HUDEP-2 (cell line): ENCODE measurements around the gene AMELY.
"Not testable (repeated sequence)": the region's sequence is repeated elsewhere in the genome, so short reads cannot be mapped to it uniquely, and the experiment has no call there.

Experiments
- DNase-seq, 76 experiments: peaks; one replicate each; lab custom pipeline; 2025; ENCODE audit not compliant: unreplicated experiment in 76 of 76; lab: John Stamatoyannopoulos, UW

Gene AMELY, protein sequence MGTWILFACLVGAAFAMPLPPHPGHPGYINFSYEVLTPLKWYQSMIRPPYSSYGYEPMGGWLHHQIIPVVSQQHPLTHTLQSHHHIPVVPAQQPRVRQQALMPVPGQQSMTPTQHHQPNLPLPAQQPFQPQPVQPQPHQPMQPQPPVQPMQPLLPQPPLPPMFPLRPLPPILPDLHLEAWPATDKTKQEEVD

DNA sequence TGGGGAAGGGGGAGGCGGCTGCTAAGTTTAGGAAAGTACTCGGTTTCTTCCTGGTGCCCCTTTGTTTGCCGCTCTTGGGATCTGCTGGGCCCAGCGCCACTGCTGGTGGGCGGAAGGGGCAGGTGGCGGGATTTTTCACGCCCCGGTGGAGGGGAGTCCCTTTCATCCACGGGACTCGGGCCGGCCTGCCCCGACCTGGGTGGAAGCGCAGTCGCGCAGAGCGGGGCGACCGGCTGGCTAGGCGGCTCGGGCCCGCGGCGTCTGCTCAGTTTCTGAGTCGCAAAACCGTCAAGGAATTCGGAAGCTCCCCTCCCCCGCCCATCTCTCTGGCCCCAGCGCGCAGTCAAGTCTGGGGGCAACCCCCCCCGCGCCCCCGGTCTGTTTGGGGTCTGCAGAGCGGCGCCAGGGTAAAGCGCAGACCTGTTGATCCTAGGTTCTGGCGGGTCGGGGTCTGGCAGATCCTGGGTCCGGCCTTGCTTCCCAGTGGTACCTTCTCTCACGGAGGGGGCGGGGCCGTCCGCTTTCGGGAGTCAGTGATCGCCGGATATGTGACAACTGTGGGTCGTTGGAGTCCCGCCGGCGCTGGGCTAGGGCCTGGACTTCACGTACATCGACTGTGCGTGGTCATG, at the start of gene AMELY:
TSS of gene AMELY (minus strand) at position 500 of the 629 bp plus-strand sequence. CDS start 39,144 bp downstream, outside the sequence.
- peak in 1 of 76 experiments; percentile 0 for DNase-seq

DNA sequence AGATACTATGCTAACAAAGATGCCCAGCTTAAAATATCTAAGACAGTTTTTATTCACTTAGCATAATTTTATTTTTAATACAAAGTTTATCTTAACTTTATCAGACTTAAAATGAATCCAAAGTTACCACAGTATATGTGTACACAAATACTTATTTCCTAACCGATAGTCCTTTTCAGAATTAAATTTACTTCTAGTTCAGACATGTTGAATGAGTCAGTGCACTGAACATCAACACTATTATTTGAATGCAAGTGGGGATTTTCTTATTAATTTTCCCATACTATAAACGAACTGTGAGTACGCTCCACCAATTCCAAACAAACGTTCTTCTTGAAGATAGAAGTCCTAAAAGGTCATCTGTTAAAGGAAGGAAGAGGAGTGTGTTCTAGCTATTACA, 38.4 kb upstream of the AMELY start:
- no peak for DNase-seq

DNA sequence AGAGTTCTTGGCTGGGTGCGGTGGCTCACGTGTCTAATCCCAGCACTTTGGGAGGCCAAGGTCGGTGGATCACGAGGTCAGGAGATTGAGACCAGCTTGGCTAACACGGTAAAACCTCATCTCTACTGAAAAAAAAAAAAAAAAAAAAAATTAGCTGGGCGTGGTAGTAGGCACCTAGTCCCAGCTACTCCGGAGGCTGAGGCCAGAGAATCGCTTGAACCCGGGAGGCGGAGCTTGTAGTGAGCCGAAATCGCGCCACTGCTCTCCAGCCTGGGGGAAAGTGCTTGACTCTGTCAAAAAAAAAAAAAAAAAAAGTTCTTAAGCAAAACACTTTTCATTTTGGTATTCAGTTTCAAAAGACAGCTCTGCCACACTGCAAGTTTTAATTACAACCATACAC, 36.8 kb upstream of the AMELY start:
- no peak for DNase-seq

DNA sequence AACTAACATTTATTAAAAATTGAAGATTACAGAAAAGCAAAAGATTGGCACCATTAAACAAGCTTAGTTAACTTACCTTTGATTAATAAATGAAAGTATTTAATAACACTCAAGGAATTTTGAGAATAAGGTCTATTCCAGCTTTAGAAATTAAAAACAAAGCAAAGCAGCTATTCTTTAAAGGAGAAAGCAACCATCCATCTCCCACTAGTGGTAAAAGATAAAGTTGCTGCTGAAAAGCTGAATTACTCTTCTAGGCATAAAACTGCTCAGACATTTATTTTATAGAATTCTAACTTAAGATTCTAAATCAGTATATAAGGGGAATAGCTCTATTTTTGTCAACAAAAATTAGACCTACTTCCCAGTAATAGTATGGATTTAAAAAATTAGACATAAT, 36.1 kb upstream of the AMELY start:
- no peak for DNase-seq

DNA sequence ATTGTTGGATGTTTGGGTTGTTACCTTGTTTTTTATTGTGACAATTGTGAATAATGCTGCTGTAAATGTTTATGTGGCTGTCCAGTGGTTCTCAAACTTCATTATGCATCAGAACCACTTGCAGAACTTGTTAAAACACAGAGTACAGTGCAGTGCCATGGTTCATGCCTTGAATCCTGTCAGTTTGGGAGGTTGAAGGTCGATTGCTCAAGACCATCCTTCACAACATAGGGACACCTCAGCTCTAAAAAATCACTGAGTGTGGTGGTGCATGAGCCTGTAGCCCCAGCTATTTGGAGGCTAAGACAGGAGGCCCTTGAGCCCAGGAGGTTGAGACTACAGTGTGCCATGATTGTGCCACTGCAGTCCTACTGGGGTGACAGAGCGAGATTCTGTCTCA, 23.9 kb upstream of the AMELY start:
- DNase-seq: no peak

DNA sequence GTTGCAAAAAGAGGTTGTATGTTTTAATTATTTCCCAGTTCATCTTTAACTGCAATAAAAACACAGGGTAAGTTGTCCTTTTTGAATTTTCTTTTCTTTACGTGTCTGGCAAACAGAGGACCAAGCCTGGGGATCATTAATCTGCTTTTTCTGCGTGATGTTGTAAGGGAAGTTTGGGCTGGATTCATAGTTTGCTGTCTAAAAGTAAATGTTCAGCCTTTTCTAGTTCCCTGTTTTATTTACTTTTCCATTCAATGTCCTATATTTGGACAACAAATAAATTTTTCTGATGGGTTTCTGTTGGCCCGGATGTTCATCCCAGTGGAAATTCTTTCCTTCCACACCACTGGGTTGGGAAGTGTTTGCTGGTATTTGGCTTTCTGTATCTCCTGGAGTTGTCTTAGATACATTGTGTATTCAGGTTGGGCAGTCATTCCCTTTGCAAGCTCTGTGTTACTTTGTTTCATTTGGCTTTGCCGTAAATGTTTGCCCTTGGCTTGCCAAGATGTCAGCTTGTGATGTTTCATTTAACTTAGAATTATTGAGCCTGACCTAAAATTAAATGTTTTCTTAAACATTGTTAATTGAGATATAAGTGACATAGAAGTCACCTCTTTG, 20.3 kb upstream of the AMELY start:
- DNase-seq: no peak

DNA sequence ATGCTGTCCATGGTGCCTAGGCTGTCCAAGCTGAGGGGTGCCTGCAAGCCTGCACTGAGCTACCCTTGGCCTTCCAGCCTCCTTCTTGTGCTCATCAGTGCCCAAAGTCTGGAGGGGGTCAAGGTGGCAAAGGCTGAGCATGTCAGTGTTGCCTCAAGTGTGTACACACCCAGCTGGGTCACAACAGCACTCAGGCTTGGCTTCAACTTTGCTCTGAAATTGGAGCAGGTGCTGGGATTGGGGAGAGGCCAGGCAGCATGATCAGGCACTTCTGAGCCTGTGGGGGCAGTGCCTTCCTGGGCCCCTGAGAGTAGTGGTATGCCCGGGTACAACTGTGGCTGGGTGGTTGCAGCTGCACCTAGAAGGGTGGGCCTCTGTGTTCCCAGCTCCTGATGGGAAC, 17.7 kb upstream of the AMELY start:
- no peak for DNase-seq

DNA sequence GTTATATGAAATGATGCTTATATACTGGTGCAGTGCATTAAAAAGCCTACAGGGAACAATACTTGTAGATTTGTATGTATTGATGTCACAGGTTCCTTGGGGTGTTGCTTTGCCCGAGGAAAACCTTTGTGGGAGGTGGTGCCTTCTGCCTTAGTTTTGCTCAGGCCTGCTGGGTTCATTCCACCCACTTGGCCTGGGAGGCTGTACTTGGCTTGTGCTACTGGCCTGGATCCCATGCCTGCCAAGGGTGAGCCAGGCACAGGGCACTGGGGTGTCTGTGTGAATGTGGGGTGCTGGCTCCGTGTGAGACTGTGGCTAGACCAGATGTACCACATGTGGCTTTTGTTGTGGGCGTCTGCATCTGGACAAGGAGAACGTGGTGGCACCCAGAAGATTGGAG, 16.7 kb upstream of the AMELY start:
- DNase-seq: no peak

DNA sequence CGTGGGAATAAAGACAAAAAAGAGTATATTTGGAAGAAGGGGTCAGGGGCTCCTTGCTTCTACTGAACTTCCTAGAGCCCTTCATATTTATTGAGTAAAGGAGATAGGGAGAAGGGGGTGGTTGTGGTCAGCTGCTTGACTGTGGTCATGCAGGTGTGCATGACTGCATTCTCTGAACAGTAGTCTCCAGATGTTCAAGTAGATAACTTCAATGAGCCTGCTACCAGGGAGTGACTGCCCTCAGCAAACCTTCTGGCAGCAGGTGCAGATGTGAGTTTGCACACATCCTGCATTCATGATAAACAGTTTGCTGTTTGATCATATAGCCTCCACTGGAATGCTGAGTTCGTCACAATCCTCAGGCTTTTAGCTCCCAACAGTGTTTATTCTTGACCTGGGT, 9.5 kb upstream of the AMELY start:
- no peak for DNase-seq

DNA sequence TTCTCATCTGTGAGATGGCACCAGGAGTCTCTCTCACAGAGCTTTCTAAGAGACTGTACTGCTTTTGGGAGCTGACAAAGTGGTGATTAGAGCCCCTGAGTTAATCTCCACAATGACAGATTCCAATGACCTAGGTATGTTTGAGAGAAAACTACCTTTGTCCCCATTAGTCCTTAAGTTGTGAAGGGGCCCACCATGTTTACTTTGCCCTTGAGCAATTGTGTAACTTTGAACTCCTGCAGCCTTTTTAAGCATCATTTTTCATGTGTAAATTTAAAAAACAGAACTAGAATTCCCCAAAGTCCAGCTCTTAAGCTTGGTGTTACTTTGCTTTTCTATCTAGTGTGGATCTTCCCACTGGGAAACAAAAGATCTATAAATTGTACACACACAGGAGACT, 1.8 kb upstream of the AMELY start:
- DNase-seq: no peak

DNA sequence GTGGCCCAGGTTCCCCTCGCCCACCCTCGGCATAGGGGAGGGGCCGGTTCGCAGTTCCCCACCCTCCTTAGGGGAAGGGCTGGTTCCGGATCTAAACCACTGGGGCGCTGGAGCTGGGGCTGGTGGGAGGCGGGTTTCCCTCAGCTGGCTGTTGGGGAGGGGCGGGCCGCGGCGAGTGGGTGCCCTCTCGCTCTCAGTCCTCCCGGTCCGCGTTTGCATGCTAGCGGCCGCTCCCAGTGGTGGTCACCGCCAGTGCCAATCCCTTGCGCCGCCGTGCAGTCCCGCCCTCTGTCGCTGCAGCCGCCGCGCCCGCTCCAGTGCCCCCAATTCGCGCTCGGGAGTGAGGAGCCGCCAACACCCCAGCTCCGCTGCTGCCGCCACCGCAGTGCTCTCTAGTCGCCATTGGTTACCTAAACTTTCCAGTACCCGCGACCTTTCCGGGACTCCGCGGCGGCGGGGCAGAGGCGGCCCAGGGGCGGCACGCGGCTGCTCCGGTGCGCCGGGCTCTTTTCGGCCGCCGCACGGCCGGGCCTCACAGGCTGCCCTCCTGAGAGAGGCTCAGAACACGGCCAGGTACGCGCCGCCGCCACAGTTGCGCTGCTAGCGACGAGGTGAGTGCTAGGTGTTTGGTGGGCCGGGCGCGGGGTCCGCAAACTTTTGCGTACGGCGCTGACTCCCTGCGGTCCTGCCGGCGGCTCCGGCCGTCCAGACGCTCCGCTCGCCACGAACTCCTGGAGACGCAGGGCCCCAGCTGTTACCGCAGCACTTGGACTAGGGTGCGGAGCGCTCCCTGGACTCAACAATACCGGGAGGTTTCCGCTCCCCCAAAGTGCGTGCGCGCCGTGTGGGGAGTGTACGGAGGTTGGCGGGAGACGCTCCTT, 940 bp downstream of the AMELY start, which contains the start of gene TBL1Y:
TSS of gene TBL1Y (plus strand) at position 326 of the 881 bp plus-strand sequence. CDS start 114,388 bp downstream, outside the sequence.
- peak in 1 of 76 experiments; percentile 0 for DNase-seq

DNA sequence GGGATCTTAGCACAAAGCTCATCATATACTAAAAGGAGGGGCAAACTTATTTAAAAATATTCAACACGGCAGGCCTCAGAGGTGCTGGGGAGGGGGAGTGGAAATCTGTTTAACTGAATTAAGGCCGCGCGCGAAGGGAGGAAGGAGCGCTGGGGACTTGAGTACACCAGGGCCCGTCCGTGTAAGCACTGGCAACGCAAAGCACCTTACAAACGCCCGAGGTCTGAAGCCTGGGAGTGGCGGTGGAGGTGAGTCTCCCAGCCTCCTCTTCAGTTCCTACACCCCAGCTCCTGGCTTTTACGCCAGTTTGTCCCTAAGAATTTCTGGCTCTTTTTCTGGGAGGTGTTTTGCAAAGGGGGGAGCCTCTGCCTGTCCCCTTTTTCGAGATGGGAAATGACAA, 1.7 kb downstream of the AMELY start:
- DNase-seq: no peak

DNA sequence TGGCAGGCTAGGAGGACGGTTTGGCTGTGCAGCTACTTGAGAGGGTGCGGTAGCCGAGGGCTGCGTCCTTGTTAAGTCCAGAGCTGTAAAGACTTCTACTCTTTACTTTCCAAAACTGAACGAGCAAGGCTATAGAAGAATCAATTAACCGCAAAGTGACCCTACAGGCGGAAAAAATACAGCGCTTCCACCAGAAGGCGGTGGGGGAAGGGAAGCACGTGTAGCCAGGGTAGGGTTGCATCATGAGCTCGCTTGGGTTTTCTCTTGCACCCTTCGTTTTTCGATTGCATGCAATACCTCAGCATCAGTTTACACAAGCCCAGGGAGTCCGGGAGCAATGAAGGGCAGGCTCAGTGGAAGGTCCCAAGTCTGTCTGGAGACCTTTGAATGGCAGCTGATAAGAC, 2.4 kb downstream of the AMELY start:
- peak in 5 of 76 experiments; percentile 0 to 3 (median 0) for DNase-seq

DNA sequence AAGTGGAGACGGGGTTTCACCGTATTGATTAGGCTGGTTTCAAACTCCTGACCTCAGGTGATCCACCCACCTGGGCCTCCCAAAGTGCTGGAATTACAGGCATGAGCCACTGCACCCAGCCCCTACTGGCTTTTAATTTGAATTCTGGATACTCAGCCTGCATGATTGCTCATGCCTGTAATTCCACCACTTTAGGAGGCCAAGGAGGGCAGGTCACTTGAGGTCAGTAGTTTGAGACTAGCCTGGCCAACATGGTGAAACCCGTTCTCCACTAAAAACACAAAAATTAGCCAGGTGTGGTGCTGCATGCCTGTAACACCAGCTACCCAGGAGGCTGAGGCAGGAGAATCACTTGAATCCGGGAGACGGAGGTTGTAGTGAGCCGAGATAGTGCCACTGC, 3.5 kb downstream of the AMELY start:
- peak in 1 of 76 experiments; percentile 0 for DNase-seq

DNA sequence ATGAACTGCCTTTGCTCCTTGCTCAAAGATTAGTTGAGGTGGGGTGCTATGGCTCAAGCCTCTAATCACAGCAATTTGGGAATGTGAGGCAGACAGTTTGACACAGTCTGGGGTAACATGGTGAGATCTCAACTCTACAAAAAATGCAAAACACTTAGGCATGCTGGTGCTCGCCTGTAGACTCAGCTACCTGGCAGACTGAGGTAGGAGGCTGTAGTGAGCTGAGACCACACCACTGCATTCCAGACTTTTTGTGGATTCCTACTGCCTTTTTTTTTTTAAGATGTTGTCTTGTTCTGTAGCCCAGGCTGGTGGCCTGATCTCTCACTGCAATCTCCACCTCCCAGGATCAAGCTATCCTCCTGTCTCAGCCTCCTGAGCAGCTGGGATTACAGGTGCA, 4.0 kb downstream of the AMELY start:
- DNase-seq: no peak

DNA sequence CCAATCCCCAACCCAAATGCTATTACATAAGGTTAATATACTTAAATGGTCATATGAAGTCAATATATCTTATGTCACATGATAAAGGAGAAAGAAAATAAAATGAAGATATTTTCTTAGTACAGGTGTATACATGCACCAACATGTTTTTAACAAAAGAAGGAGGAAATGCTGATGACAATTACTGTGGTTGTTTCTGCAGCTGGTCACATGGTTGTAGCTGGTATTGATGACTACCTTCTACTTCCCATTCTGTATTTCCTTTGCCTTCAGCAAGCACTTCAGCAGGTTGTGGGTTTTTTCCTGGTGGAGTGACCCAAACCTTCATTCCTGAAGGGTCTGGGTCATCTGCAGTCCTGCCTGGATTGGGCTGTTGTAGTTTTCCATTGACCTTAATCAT, 9.4 kb downstream of the AMELY start:
- DNase-seq: not testable (repeated sequence)

DNA sequence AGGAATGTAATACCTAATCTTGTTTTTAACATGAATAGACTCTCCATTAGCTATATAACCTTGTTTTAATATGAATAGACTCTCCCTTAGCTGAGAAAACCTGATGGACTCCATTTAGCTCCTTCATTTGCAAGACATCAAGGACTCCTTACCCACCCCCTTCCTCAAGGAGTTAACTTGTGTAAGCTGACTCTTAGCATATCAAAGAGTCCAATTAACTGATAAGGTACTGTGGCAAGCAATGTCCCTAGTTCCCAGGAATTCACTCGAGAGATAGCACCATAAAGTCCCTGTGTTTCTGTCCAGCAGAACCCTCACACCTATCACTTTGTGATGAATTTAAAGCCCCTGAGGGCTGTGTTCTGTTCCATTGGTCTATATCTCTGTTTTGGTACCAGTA, 16.3 kb downstream of the AMELY start:
- no peak for DNase-seq

DNA sequence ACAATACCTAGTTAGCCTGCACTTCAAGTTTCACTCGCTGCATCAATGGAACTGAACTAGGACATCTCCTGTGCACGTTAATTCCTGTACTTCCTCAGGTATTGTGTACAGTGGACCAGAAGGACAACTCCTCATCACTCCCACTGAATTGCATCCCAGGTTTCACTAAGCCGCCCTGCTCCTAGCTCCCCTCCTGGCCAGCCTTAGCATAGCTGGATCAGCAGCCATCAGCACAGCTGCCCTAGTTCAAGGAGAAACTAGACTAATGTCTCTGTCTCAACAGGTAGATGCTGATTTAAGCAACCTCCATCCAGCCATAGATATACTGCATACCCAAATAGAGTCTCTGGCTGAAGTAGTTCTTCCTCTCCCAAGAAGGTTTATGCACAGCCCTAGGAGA, 17.1 kb downstream of the AMELY start:
- no peak for DNase-seq

DNA sequence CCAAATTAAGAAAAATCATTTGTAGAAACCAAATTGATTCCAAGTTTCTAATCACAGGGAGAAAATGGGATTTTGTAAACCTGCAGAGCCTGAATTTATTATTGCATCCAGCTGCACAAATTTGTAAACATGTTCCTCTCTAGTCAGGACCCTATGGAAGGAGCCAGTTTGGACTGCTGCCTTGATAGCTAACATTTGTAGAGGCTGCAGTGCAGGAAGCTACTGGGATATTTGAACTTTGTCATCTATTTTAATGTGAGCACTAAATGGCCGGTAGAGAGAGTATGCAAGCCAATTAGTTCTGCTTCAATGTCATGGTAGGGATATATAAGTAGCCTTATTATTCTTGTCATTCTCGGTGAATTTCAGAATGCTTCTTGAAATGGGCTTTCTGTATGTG, 62.2 kb downstream of the AMELY start:
- DNase-seq: no peak

DNA sequence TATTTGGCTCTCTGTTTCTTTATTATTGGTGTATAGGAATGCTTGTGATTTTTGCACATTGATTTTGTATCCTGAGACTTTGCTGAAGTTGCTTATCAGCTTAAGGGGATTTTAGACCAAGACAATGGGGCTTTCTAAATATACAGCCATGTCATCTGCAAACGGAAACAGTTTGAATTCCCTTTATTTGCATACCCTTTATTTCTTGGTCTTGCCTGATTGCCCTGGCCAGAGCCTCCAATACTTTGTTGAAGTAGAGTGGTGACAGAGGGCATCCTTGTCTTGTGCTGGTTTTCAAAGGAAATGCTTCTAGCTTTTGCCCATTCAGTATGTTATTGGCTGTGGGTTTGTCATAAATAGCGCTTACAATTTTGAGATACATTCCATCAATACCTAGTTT, 68.9 kb downstream of the AMELY start:
- DNase-seq: not testable (repeated sequence)
